AG09319 (cell line): ENCODE measurements around the gene ZBTB16.

Experiments
- DNase-seq: peaks from one replicate; pipeline ENCODE4 v3.0.0-alpha.2; 2010; ENCODE audit warnings: low read depth; ENCODE audit errors: extremely low read depth
- TF ChIP-seq, protein P1 (sequence below): IDR thresholded peaks from 2 replicates; pipeline ENCODE4 v1.5.1; 2011; ENCODE audit warnings: low read depth, mild to moderate bottlenecking, inconsistent platforms, low read length, moderate library complexity

The ZBTB16 gene

DNA sequence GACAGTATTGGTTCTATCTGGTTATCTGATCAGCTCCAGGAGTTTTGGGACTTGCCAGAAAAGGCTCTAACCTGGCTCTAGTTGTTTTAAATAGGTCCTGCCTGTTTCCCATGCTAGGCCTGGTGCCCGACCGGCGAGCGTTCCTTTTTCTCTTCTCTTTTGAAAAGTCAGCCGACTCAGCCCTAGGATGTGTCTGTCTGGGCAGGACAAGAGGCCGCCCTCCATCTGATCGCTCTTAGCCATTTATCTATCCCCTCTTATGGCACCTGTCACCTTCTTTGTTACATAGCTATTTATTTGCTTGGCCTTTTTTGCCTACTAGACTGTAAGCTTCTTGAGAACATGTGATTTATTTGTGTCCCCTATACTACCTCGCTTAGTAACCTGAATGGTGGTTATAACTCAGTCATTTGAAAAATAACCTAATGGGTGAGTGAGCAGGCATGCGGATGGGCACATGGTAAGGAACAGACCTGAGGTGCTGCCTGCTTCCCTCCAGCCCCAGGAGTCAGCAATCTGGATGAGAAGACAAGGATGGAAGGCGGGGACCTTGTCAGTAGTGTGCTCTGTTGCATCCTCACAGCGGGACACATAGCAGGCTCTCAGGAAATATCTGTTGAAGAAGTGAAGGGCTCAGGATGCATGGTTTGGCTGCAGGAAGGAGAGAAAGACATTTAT lies 108.4 kb downstream of the ZBTB16 start:
- no peak for DNase-seq
- TF ChIP-seq, protein P1, sequence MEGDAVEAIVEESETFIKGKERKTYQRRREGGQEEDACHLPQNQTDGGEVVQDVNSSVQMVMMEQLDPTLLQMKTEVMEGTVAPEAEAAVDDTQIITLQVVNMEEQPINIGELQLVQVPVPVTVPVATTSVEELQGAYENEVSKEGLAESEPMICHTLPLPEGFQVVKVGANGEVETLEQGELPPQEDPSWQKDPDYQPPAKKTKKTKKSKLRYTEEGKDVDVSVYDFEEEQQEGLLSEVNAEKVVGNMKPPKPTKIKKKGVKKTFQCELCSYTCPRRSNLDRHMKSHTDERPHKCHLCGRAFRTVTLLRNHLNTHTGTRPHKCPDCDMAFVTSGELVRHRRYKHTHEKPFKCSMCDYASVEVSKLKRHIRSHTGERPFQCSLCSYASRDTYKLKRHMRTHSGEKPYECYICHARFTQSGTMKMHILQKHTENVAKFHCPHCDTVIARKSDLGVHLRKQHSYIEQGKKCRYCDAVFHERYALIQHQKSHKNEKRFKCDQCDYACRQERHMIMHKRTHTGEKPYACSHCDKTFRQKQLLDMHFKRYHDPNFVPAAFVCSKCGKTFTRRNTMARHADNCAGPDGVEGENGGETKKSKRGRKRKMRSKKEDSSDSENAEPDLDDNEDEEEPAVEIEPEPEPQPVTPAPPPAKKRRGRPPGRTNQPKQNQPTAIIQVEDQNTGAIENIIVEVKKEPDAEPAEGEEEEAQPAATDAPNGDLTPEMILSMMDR: no peak

DNA sequence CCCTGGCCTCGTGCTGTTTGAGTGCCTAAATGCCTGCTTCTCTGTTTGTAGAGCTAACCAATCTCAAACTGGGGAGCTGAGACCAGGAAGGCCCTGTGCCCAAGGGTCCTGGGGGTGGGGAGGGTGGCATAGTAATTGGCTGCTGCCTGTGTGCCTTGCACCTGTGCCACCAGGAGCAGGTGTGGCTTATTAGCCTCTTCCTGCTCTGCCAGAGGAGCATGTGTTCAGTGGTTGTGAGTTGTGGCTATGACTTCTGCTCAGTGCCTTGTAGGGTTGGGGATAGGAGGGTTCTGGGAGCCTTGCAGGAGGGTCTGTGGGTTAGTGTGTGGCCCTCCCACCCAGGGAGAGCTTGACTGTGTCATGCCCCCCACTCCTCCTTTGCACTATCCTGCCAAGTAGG lies 109.2 kb downstream of the ZBTB16 start:
- TF ChIP-seq, protein P1: no peak
- no peak for DNase-seq

DNA sequence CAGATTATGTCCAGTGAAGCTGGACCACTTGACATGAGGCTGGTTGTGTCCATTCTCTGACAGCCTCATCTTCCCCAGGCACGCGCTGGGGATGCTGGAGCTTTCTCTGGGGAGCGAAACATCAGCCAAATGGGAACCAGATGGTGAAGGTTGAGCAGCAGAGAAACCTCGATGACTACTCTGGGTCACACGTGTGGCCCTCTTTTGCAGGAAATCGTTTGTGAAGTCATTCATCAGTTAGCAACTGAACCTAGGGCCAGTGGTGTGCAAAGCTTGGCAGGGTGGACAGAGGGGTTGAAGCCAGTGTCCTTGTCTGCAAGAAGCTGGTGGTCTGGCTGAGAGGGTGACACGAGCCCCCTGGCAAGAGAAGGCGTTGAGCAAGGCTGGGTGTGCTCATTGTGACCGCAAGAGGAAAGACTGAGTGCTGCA lies 109.8 kb downstream of the ZBTB16 start:
- TF ChIP-seq, protein P1: no peak
- no peak for DNase-seq

DNA sequence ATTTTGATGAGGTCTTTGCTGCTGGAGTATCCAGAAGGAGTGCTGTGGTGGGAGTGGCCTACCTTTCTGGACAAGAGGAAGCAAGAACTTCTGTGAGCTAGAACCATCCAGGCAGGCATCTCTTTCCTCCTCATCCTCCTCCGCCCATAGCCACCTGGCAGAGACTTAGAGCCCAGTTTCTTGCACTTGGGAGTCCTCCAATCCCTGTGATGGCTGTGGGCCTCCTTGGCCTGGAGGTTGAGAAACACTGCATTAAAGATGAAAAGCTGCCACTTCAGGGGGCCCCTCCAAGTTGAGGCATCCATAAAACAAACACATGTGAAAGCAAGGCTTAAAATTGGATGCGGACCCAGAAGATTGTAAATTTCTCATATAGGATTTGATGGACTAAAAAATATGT lies 110.3 kb downstream of the ZBTB16 start:
- no peak for DNase-seq
- TF ChIP-seq, protein P1: no peak

DNA sequence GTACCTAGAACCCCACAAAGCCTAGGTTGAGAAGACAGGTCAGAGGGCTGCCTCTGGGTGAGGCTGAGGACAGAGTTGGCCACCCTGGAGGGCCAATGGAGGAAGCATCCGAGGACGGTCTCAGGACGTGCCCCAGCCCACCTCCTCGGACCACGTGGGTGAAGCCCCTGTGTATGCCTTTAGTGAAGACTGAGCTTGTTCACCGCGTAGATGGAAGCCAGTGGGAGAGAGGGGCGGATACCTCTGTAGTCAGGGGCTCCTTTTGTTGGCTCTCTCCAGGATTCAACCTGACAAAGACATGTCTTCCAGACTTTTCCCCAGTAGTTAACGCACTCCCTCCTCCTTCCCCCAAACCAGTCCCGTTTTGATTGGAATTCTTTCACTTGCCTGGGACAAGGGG lies 110.7 kb downstream of the ZBTB16 start:
- TF ChIP-seq, protein P1: no peak
- DNase-seq: no peak

DNA sequence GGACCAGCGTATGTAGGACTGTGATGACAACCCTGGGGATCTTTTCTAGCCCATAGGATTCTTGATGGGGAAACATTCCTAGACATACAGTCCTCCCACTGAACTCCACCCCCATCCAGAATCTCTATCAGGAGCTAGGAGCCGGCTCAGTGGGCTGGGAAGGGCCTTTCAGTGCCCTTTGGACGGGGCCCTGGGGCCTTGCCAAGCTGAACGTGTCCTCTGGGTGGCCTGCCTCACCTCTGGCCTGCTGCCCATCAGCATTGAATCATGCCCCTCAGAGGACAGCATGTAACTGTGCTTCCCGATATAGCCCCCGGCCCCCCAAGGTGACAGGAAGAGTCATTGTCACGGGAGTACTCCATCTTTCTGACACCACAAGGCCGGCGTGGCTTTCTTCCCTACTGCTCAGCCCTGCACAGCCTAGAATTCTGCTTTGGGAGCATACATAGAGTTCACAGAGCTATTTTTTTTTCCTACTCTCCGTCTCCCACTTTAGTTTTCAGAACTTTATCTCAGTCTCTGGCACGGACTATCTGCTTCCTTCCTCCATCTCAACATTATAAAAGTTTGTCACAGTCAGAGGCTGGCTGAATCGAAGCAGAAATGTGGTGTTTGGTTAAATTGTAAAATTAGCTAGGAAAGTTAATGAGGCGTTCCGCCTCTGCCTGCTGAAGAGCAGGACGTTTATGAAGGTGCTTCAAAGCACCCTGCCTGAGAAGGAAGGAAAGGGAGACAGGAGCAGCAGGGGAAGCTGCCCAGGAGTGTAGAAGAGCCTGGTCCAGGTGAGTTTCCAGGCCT lies 111.9 kb downstream of the ZBTB16 start:
- no peak for DNase-seq
- TF ChIP-seq, protein P1: no peak
